ENCODE measurements around the gene MDFI.
A peak's percentile ranks its signal among the peaks of the same experiment; 100 is the strongest.

MDFI gene

GRCh38 chr6:41638002-41638934 lies at the start of gene MDFI:
MDFI (plus strand) TSS chr6:41638468; CDS start chr6:41638750, 282 bp downstream.
- no peak for DNase-seq (ENCODE audit: low spot score)

- no peak for DNase-seq (ENCODE audit: low spot score)
Observed at GRCh38 chr6:41589223-41589622, 49.0 kb upstream of the MDFI start.

- DNase-seq (ENCODE audit: low spot score) = no peak
Observed at GRCh38 chr6:41589636-41590622, 48.3 kb upstream of the MDFI start.

- no peak for DNase-seq (ENCODE audit: low spot score)
Observed at GRCh38 chr6:41591122-41591521, 47.1 kb upstream of the MDFI start.

GRCh38 chr6:41591859-41592502 lies 46.3 kb upstream of the MDFI start:
- peak; percentile 79 for DNase-seq (ENCODE audit: low spot score)

GRCh38 chr6:41593406-41593805 lies 44.9 kb upstream of the MDFI start:
- DNase-seq (ENCODE audit: low spot score) = no peak

- DNase-seq (ENCODE audit: low spot score) = no peak
Observed at GRCh38 chr6:41593839-41594238, 44.4 kb upstream of the MDFI start.

GRCh38 chr6:41594326-41594725 lies 43.9 kb upstream of the MDFI start:
- no peak for DNase-seq (ENCODE audit: low spot score)

- DNase-seq (ENCODE audit: low spot score) = no peak
Observed at GRCh38 chr6:41594766-41595165, 43.5 kb upstream of the MDFI start.

- no peak for DNase-seq (ENCODE audit: low spot score)
Observed at GRCh38 chr6:41595166-41595565, 43.1 kb upstream of the MDFI start.

GRCh38 chr6:41596096-41596685 lies 42.1 kb upstream of the MDFI start:
- no peak for DNase-seq (ENCODE audit: low spot score)

GRCh38 chr6:41596807-41597206 lies 41.5 kb upstream of the MDFI start:
- no peak for DNase-seq (ENCODE audit: low spot score)

GRCh38 chr6:41597246-41598000 lies 40.8 kb upstream of the MDFI start:
- DNase-seq (ENCODE audit: low spot score) = no peak

GRCh38 chr6:41598670-41599014 lies 39.6 kb upstream of the MDFI start:
- no peak for DNase-seq (ENCODE audit: low spot score)

- DNase-seq (ENCODE audit: low spot score) = no peak
Observed at GRCh38 chr6:41599015-41599851, 39.0 kb upstream of the MDFI start.

- no peak for DNase-seq (ENCODE audit: low spot score)
Observed at GRCh38 chr6:41599852-41600445, 38.3 kb upstream of the MDFI start.

- no peak for DNase-seq (ENCODE audit: low spot score)
Observed at GRCh38 chr6:41600499-41601247, 37.6 kb upstream of the MDFI start.

GRCh38 chr6:41601248-41601549 lies 37.1 kb upstream of the MDFI start:
- no peak for DNase-seq (ENCODE audit: low spot score)

- DNase-seq (ENCODE audit: low spot score) = no peak
Observed at GRCh38 chr6:41602422-41602743, 35.9 kb upstream of the MDFI start.

All from CD4-positive, alpha-beta T cell treated with Interleukin-2 at 100 ng/mL for 4 hours (primary cell).